Fibroblast of lung (primary cell): ENCODE results near the gene ADAD1.

Source experiments
- CTCF ChIP-seq, 2 donors: IDR thresholded peaks in 1 of 2; conservative IDR thresholded peaks in 1 of 2; 1 replicate in 1 of 2; 2 replicates in 1 of 2; pipeline ENCODE4 v1.5.1; 2011 to 2012; ENCODE audit warnings: low read length in 2 of 2, control low read depth in 1 of 2, inconsistent platforms in 1 of 2, low read depth in 1 of 2, mild to moderate bottlenecking in 1 of 2
- EZH2 ChIP-seq: IDR thresholded peaks from 2 replicates; pipeline ENCODE4 v1.5.1; 2012; ENCODE audit warnings: low read length, control low read depth, mild to moderate bottlenecking; ENCODE audit errors: missing control alignments

- no peak for TF ChIP-seq CTCF (conservative IDR thresholded peaks at IDR 0.05 in 1 of 2, IDR thresholded peaks at IDR 0.05 in 1 of 2; ENCODE audit: low read depth in 1 of 2, low read length in 2 of 2)
- no peak for TF ChIP-seq EZH2
These were observed 74.7 kb downstream of the ADAD1 start for GRCh38 chr4:122453384-122453995.
